SW480 (cell line): Measurements from ENCODE around the gene CDHR1.
A peak's percentile ranks its signal among the peaks of the same experiment; 100 is the strongest.

Experiments
- DNase-seq: peaks from one replicate; pipeline ENCODE4 v3.0.0-alpha.2; 2016; ENCODE audit warnings: low spot score

Gene CDHR1

DNA sequence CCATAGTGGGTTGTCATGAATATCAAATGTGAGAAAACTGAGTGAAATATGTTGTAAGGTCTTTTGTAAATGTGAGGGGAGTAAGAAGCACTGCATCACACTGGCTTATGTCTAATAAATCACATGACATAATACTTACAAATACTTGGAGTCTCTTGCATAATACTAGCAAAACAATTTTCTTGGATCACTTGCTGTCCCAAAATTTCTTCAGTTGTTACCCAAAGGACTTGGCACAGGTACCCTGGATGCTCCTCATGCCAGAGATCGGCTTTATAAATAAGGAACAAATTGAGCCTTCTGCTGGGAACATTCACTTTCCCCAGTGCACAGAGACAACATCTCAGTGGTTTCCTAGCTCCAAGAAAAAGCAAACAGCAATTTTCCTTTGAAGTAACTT is 36.0 kb downstream of the CDHR1 start:
- no peak for DNase-seq

DNA sequence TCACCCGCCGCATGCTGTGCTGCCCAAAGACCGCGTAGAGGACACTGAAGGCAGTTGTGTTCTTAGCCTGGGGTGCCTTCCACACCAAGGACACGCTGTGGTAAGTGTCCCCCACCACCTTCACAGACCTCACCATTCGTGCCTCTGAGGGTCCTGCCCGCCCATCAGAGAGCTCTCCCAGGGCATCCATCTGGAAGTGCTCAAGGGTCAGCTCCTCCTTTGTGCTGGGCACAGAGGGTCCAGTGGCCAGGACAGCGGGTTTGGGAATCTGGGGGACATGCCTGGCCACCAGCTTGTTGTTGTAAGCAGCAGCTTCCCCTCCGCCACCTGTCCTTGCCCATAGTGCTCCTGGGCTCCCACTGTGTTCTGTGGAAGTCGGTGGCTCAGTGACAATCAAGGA is 38.0 kb downstream of the CDHR1 start:
- DNase-seq, result no peak

GRCh38 chr10:84233940-84234339 is 39.6 kb downstream of the CDHR1 start:
- no peak for DNase-seq

DNA sequence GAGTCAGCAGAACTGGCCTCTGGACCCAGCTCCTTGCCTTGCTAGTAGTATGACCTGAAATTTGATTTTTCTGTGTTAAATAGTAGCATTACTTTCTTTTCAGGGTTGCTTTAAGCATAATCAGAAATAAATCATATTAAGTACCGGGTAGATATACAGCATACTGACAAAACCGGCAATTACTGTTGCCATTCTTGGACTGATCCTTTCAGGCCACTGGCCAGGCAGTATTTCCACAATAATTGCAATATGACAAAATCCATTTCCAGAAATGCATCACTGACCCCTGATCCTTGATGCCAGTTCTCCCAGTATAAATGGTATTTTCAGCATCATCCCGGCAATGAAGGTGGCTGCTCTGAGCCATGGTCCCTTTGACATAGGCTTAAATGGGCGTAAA is 40.1 kb downstream of the CDHR1 start:
- no peak for DNase-seq

DNA sequence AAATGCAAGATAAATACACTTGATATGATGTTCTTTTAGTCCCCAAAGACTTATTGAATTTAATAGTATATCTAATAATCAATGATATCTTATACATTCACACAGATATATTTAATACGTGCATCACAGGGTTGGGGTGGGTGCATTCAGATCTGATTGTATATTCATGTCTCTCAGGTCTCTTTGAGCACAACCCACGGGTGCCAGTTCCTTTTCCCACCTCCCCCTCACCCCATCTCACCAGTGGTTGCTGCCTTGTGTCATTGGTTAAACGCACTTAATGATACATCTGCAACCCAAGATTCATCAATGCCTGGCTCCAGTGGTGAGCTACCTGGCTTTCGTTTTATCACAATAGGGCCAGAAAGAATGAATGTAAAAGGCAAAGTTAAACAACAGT is 40.8 kb downstream of the CDHR1 start:
- no peak for DNase-seq

- no peak for DNase-seq
These were observed 42.5 kb downstream of the CDHR1 start for GRCh38 chr10:84236807-84237198.

DNA sequence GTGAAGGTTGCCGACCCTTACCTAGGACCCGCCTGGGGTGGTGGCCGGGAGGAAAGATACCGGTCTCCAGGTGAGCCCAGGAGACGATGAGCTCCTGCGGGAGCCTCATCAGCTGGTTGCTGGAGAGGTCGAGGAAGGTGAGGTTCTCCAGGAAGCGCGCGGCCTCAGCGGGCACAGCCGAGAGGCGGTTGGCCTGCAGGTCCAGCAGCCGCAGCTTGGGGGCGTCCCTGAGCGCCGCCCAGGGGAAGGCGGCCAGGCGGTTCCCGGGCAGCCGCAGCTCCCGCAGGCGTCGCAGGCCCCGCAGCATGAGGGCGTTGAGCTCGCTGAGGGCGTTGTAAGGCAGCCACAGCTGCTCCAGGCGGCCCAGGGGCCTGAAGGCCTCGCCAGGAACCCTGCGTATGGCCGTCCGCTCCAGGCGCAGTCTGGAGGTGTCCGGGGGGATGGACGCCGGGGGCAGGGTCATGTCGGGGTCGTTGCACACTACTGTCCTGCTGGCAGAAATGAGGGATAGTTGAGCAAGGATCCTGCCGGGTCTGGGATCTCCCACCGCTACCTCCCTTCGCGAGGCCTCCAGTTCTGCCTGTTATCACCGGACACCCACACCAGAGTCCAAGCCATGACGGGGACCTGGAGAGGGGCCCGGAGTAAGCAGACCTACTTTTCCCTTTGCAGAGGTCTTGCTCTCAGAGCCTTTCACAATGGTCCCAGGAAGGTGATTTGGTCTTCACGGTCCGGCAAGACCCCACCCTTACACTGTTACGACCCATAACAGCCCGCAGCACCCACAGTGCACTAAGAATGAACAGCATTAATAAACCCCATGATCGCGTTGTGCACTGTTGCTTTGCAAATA is 43.1 kb downstream of the CDHR1 start:
- DNase-seq, result no peak

GRCh38 chr10:84238909-84239308 is 44.6 kb downstream of the CDHR1 start:
- DNase-seq, result no peak

DNA sequence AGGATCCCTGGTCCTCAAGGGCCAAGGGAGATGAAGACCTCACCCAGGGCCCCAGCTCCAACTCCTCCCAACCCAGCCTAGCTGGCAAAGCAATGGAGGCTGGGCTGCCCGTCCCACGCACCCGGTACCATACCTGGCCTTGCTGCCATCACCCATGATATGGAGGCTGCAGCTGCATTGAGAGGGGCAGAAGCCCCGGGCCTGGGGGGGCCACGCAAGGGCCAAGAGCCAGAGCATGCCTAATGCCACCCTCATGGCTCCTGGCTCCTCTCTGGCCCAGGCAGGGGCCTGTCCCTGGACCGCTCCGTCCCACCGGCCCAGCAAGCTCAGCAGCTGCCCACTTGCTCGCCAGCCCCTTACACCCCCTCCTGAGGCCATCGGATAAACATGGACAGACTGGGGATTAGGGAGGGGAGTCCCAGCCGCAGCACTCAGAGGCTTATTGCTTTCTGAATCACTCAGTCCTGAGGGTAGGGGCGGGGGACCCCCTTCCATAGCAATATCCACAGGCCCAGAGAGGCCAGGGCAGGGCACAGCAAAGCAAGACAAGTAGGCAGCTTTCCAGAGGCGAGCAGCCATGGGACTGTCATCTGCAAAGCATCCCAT is 47.0 kb downstream of the CDHR1 start, which contains the start of gene LRIT1:
LRIT1 (minus strand) TSS at position 362 of the 606 bp plus-strand sequence; CDS start at position 255, 107 bp downstream.
- DNase-seq, result no peak

GRCh38 chr10:84243759-84244158 is 49.4 kb downstream of the CDHR1 start:
- no peak for DNase-seq

DNA sequence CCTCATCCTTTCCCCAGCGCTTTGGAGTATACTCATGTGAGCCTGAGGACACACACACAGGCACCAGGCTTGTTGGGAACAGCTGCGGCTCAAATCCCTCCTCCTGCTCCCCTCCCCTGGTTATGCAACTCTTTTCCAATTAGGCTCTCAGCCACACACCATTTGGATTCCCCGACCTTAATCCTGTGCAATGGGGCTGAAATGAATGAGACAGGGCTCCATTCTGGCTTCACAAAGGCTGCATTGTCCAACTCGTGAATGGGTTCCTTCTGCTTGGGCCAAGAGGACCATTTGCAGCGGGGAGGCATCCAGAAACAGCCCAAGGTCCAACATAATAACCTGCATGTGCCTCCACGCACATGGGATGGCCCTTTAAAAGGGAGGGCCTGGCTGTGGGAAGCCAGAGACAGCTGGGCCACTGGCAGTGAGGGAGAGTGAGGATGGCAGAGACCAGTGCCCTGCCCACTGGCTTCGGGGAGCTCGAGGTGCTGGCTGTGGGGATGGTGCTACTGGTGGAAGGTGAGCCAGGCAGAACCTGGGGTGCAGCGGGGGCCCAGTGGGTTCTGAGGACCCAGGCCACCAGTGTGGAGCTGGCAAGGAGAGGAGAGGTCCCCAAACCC is 50.4 kb downstream of the CDHR1 start, which contains the start of gene RGR:
RGR (plus strand) TSS at position 403 of the 620 bp plus-strand sequence; CDS start at position 441, 38 bp downstream.
- peak; percentile 53 for DNase-seq

DNA sequence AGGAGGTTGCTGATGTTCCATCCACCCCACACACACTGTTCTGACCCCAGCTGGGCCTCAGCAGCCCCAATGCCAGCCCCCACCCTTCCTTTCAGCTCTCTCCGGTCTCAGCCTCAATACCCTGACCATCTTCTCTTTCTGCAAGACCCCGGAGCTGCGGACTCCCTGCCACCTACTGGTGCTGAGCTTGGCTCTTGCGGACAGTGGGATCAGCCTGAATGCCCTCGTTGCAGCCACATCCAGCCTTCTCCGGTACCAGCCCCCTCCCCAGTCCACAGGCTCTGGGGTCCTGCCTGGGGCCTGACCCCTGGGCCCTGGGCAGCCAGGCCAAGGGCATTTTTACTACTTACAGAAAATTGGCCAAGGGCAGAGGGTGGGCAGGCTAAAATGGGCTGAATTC is 53.2 kb downstream of the CDHR1 start:
- DNase-seq, result no peak

GRCh38 chr10:84248794-84249193 is 54.5 kb downstream of the CDHR1 start:
- DNase-seq, result no peak

GRCh38 chr10:84254552-84255478 is 60.5 kb downstream of the CDHR1 start:
- no peak for DNase-seq

DNA sequence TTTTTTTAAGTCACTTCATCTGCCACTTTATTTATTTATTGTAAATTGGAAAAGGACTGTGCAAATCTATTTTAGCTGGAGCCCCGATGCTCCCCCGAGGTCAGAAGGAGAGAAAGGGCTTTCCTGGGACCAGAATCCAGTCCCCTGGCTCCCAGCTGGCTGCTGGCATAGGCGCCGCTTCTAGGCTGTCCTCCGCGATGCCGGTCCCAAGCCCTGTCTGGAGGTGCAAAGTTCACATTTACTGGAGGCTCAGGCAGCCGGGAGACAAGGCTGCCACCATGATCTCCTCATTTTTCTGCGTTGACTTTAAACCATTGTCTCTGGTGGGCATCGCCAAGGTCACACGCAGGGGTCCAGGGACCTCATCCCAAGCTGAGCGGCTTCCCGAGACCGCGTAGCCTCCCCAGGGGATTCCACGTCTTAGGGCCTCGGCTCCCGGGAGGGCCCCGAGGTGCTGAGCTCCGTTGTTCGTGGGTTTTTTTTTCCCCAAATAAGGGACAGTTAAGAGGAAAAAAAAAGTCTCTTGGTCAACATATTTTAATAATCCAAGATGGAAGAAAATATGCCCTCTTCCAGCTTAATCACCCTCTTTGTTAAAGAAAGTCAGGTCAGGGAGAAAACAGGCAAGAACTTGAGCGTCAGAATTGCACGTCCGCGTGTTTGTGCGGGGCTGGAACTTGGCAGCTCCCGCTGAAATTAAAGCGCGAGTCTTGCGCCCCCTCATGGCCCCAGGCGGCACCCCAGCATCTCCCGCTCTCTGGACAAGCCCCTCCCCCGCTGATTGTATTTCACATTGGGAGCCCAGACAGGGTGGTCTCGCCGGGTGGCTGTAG is 62.4 kb downstream of the CDHR1 start:
- DNase-seq, result no peak

- no peak for DNase-seq
These were observed 63.1 kb downstream of the CDHR1 start for GRCh38 chr10:84257343-84258020.

DNA sequence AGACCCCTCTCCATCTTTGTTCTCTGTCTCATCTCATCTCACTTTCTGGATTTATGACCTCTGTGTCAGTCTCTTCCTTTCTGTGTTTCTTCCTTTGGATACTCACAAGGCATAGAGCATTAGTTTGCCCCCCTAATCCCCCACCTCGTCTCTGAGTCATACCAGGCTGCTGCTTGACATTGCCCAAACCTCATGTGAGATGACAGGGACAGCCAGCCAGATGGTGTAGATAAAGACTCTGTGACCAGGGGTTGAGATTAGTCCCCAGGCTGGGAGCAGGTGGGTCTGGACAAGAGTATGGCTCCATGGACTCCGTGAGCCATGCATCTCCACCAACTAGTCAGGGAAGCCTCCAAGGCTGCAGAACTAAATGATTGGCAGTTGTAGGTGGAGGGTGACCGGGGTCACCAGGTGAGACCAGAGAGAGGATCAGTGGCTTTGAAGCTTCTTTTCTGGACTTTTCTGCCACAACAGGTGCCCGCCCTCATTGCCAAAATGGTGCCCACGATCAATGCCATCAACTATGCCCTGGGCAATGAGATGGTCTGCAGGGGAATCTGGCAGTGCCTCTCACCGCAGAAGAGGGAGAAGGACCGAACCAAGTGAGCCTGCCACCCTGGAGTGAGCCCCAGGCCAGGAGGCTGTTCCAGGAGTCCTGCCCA is 63.8 kb downstream of the CDHR1 start:
- no peak for DNase-seq

GRCh38 chr10:84261236-84261915 is 67.0 kb downstream of the CDHR1 start:
- no peak for DNase-seq
